ENCODE measurements around the gene CWC22. TPM values are rescaled to one million over a fixed set of nuclear protein-coding genes. Genes with fewer than 3 reads are reported as not detected.

CWC22 gene
- total and polyA plus RNA-seq, 2 donors (not counting 3 experiments of a cell fraction or from before 2014, with no cell fraction given), result 1.8 to 15.7 TPM

DNA sequence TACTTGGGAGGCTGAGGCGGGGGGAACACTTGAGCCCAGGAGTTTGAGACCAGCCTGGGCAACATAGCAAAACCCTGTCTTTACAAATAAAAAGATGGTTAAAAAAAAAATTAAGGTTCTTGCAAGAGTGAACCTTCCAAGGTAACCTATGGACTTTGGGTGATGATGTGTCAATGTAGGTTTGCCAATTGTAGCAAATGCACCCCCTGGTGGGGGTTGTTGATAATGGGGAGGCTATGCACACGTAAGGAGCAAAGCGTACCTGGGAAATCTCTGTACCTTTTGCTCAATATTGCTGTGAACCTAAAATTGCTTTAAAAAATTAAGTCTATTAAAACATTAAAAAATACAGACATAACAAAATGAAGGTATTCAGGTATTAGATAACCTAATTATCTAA is 70.4 kb downstream of the CWC22 start:
- no peak overlapping the region for H3K27ac ChIP-seq (ENCODE audit: insufficient read depth, low read depth, low read length)
- no peaks in the 10 kb centered on the region for H3K9me3 ChIP-seq (replicated peaks; ENCODE audit: control insufficient read depth, insufficient read depth, low read length)
- intact Hi-C loops (cut with micrococcal nuclease) (no loop called here), dilution Hi-C loops (cut with MboI; ENCODE audit: extremely low pct_ligation_motif_present, low sequenced_read_pairs) (no loop called here)
- H3K9ac ChIP-seq (replicated peaks; ENCODE audit: extremely low read depth, insufficient read depth, low read length), result no peak overlapping the region
- H3K9me1 ChIP-seq (replicated peaks; ENCODE audit: control insufficient read depth, extremely low read depth, insufficient read depth, low read length), result no peaks in the 10 kb centered on the region
- DNase-seq (ENCODE audit: low read depth, low spot score) (peak; percentile 9), FAIRE-seq (no peak)
- no TSS peak for BruUV-seq (replicated peaks)
- no peaks in the 10 kb centered on the region for H3K27me3 ChIP-seq (ENCODE audit: control insufficient read depth in 2 of 2, insufficient read depth in 2 of 2, low read length in 2 of 2)
- no peak overlapping the region for H3K4me2 ChIP-seq (ENCODE audit: insufficient read depth, low read length)
- CTCF ChIA-PET, result interaction anchor here (0.8 to 1.8 kb wide), 7 partner anchors 10 to 1175 kb away, joined by 3 to 4 read pairs (median 3); no protein-coding TSS in a partner anchor
- TF ChIP-seq, protein P1, sequence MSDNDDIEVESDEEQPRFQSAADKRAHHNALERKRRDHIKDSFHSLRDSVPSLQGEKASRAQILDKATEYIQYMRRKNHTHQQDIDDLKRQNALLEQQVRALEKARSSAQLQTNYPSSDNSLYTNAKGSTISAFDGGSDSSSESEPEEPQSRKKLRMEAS (IDR thresholded peaks at IDR 0.05; ENCODE audit: insufficient read depth, insufficient read length), result no peak
- TF ChIP-seq, protein P2, sequence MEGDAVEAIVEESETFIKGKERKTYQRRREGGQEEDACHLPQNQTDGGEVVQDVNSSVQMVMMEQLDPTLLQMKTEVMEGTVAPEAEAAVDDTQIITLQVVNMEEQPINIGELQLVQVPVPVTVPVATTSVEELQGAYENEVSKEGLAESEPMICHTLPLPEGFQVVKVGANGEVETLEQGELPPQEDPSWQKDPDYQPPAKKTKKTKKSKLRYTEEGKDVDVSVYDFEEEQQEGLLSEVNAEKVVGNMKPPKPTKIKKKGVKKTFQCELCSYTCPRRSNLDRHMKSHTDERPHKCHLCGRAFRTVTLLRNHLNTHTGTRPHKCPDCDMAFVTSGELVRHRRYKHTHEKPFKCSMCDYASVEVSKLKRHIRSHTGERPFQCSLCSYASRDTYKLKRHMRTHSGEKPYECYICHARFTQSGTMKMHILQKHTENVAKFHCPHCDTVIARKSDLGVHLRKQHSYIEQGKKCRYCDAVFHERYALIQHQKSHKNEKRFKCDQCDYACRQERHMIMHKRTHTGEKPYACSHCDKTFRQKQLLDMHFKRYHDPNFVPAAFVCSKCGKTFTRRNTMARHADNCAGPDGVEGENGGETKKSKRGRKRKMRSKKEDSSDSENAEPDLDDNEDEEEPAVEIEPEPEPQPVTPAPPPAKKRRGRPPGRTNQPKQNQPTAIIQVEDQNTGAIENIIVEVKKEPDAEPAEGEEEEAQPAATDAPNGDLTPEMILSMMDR (IDR thresholded peaks at IDR 0.05; ENCODE audit: extremely low read depth in 1 of 2, insufficient read depth in 1 of 2, low read depth in 1 of 2, low read length in 2 of 2), result peak; percentile 21 to 31
- no peaks in the 10 kb centered on the region for H3K36me3 ChIP-seq (ENCODE audit: control insufficient read depth in 2 of 2, extremely low read depth in 1 of 2, insufficient read depth in 2 of 2, low read length in 2 of 2)
- H3K4me3 ChIP-seq (replicated peaks in 1 of 3; ENCODE audit: insufficient read depth in 1 of 3, low read depth in 1 of 3, low read length in 3 of 3), result no peak overlapping the region
- H3K79me2 ChIP-seq (ENCODE audit: control insufficient read depth, insufficient read depth, low read length), result no peaks in the 10 kb centered on the region
- no peak overlapping the region for H2AFZ ChIP-seq (ENCODE audit: low read depth, low read length)
- no peaks in the 10 kb centered on the region for H4K20me1 ChIP-seq (replicated peaks; ENCODE audit: control insufficient read depth, extremely low read depth, insufficient read depth, low read length)
- H3K4me1 ChIP-seq (ENCODE audit: control insufficient read depth, extremely low read depth, insufficient read depth, low read length), result no peaks in the 10 kb centered on the region
- POLR2A ChIA-PET, result no interaction called here

DNA sequence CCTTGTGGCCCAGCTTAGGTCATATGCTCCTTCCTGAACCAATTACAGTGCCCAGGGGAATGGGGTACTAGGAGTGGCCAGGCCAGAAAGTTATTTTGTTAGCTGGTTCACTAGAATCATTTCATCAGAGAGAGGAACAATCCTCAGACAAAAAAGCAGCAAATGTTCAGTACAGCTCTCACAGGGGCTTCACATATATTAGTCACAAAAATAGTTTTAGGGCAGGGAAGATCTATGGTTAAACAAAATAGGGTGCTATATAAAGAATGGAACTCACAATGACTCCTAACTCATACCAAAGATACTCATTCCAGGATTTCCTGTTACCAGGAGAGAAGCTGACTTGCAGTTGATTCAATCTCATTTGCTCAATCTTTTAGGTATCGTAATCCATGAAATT is 71.0 kb downstream of the CWC22 start:
- no peaks in the 10 kb centered on the region for H3K4me1 ChIP-seq (ENCODE audit: control insufficient read depth, extremely low read depth, insufficient read depth, low read length)
- no peak for DNase-seq (ENCODE audit: low read depth, low spot score)
- no peak overlapping the region for H3K9ac ChIP-seq (replicated peaks; ENCODE audit: extremely low read depth, insufficient read depth, low read length)
- CTCF ChIA-PET, result interaction anchor here (1.3 to 1.8 kb wide), 5 partner anchors 11 to 1174 kb away, joined by 3 to 4 read pairs (median 3); no protein-coding TSS in a partner anchor
- no peak overlapping the region for H2AFZ ChIP-seq (ENCODE audit: low read depth, low read length)
- H3K4me2 ChIP-seq (ENCODE audit: insufficient read depth, low read length), result no peak overlapping the region
- no peaks in the 10 kb centered on the region for H3K27me3 ChIP-seq (ENCODE audit: control insufficient read depth in 2 of 2, insufficient read depth in 2 of 2, low read length in 2 of 2)
- no peak for TF ChIP-seq JUN (IDR thresholded peaks at IDR 0.05; ENCODE audit: borderline replicate concordance, insufficient read depth, insufficient read length, low read depth)
- TF ChIP-seq, protein P1 (IDR thresholded peaks at IDR 0.05; ENCODE audit: insufficient read depth, insufficient read length), result no peak
- TF ChIP-seq POLR2A (IDR thresholded peaks at IDR 0.05; ENCODE audit: low read depth, low read length), result no peak
- no peaks in the 10 kb centered on the region for H3K79me2 ChIP-seq (ENCODE audit: control insufficient read depth, insufficient read depth, low read length)
- no peak overlapping the region for H3K27ac ChIP-seq (ENCODE audit: insufficient read depth, low read depth, low read length)
- dilution Hi-C loops (cut with MboI; ENCODE audit: extremely low pct_ligation_motif_present, low sequenced_read_pairs) (no loop called here), intact Hi-C loops (cut with micrococcal nuclease) (no loop called here)
- no peaks in the 10 kb centered on the region for H4K20me1 ChIP-seq (replicated peaks; ENCODE audit: control insufficient read depth, extremely low read depth, insufficient read depth, low read length)
- FAIRE-seq, result no peak
- H3K4me3 ChIP-seq (replicated peaks in 1 of 3; ENCODE audit: insufficient read depth in 1 of 3, low read depth in 1 of 3, low read length in 3 of 3), result no peak overlapping the region
- POLR2A ChIA-PET, result no interaction called here
- no peaks in the 10 kb centered on the region for H3K9me3 ChIP-seq (replicated peaks; ENCODE audit: control insufficient read depth, insufficient read depth, low read length)
- no peaks in the 10 kb centered on the region for H3K36me3 ChIP-seq (ENCODE audit: control insufficient read depth in 2 of 2, extremely low read depth in 1 of 2, insufficient read depth in 2 of 2, low read length in 2 of 2)
- no TSS peak for BruUV-seq (replicated peaks)
- H3K9me1 ChIP-seq (replicated peaks; ENCODE audit: control insufficient read depth, extremely low read depth, insufficient read depth, low read length), result no peaks in the 10 kb centered on the region
